ENCODE data around the gene RNF151. TPM values are rescaled to one million over a fixed set of nuclear protein-coding genes. Genes with fewer than 3 reads are reported as not detected.
A peak's percentile ranks its signal among the peaks of the same experiment; 100 is the strongest.

The RNF151 gene
- total and polyA plus RNA-seq, 2 of the 13 experiments (the other 11 are each of a cell fraction or from before 2014, with no cell fraction given) = not detected

GRCh38 chr16:1971796-1972489, 5.3 kb downstream of the RNF151 start, which contains the start of gene TBL3 (continued):
- TF ChIP-seq MXI1 (IDR thresholded peaks at IDR 0.05; ENCODE audit: borderline replicate concordance, low read depth, low read length) (peak; percentile 94; the same call in 1 of the 3 replicates), SRSF9 (IDR thresholded peaks at IDR 0.05; ENCODE audit: borderline replicate concordance, insufficient read depth, low read depth, low read length, poor library complexity, severe bottlenecking) (no peak), CHD2 (IDR thresholded peaks at IDR 0.05; ENCODE audit: low read depth, low read length) (peak; percentile 67), STAG1 (CRISPR knock-in tag; IDR thresholded peaks at IDR 0.05) (no peak), RBFOX2 (IDR thresholded peaks at IDR 0.05; ENCODE audit: low read depth, low read length) (peak; percentile 88), KLF6 (CRISPR knock-in tag; IDR thresholded peaks at IDR 0.05) (0 out of 2 replicates have a peak, but pooled peaks have one; percentile 84), ATF3 (CRISPR knock-in tag; IDR thresholded peaks at IDR 0.05) (peak; percentile 65), THAP7 (CRISPR knock-in tag; IDR thresholded peaks at IDR 0.05) (peak; percentile 94), ZFYVE20 (CRISPR knock-in tag; IDR thresholded peaks at IDR 0.05; ENCODE audit: borderline replicate concordance, low read depth) (peak; percentile 59; the same call in 1 of the 2 replicates), YEATS2 (CRISPR knock-in tag; IDR thresholded peaks at IDR 0.05; ENCODE audit: borderline replicate concordance) (peak; percentile 100), SSRP1 (CRISPR knock-in tag; IDR thresholded peaks at IDR 0.05) (no peak), USF2 (IDR thresholded peaks at IDR 0.05; ENCODE audit: low read depth, low read length) (no peak), USF2 (CRISPR knock-in tag; IDR thresholded peaks at IDR 0.05; ENCODE audit: borderline replicate concordance) (no peak), ZBTB21 (CRISPR knock-in tag; IDR thresholded peaks at IDR 0.05) (peak; percentile 94), ZFP1 (CRISPR knock-in tag; IDR thresholded peaks at IDR 0.05) (peak; percentile 53; the same call in 1 of the 2 replicates), CHD4 (IDR thresholded peaks at IDR 0.05; ENCODE audit: borderline replicate concordance, low read length) (no peak), RXRA (CRISPR knock-in tag; IDR thresholded peaks at IDR 0.05) (peak; percentile 88), ZNF143 (CRISPR knock-in tag; IDR thresholded peaks at IDR 0.05) (peak; percentile 85), NR2F1 (CRISPR knock-in tag; IDR thresholded peaks at IDR 0.05) (no peak)

Measured in HepG2 (cell line).